Erythroblast (primary cell): ENCODE data around the gene UBE4B.
"Not testable (repeated sequence)": the region's sequence is repeated elsewhere in the genome, so short reads cannot be mapped to it uniquely, and the experiment has no call there.

Experiments used
- DNase-seq, 2 experiments: peaks; one replicate each; lab custom pipeline; 2025; lab: John Stamatoyannopoulos, UW
- GATA1 ChIP-seq: IDR thresholded peaks from 2 replicates; pipeline ENCODE4 v1.6.1; 2011; ENCODE audit warnings: low read depth, mild to moderate bottlenecking, control low read depth, low read length, moderate library complexity
- POLR2A ChIP-seq: IDR thresholded peaks from 2 replicates; pipeline ENCODE4 v1.6.1; 2011; ENCODE audit warnings: mild to moderate bottlenecking, low read length

UBE4B gene

GRCh38 chr1:10022656-10023055 is 10.1 kb upstream of the UBE4B start:
- TF ChIP-seq POLR2A (no peak), GATA1 (no peak)
- DNase-seq, result no peak

GRCh38 chr1:10025354-10025753 is 7.4 kb upstream of the UBE4B start:
- no peak for DNase-seq
- no peak for TF ChIP-seq GATA1
- TF ChIP-seq POLR2A, result no peak

GRCh38 chr1:10027027-10027426 is 5.7 kb upstream of the UBE4B start:
- TF ChIP-seq GATA1, result no peak
- no peak for TF ChIP-seq POLR2A

GRCh38 chr1:10028956-10029500 is 3.7 kb upstream of the UBE4B start:
- not testable (repeated sequence) for DNase-seq

More at GRCh38 chr1:10027027-10027426, 5.7 kb upstream of the UBE4B start:
- DNase-seq, result no peak

- TF ChIP-seq GATA1, result no peak
- no peak for TF ChIP-seq POLR2A
- no peak for DNase-seq
Measured at GRCh38 chr1:10031461-10031860, 1.3 kb upstream of the UBE4B start.

GRCh38 chr1:10033359-10033845 is 644 bp downstream of the UBE4B start:
- TF ChIP-seq GATA1 (no peak), POLR2A (peak; percentile 41)
- DNase-seq, result peak; percentile 77 to 85

- DNase-seq, result no peak
- TF ChIP-seq GATA1, result no peak
- no peak for TF ChIP-seq POLR2A
Measured at GRCh38 chr1:10042746-10043145, 10.0 kb downstream of the UBE4B start.

- DNase-seq, result peak; percentile 70 to 72
- TF ChIP-seq GATA1 (no peak), POLR2A (no peak)
Measured at GRCh38 chr1:10045480-10046355, 13.0 kb downstream of the UBE4B start.

GRCh38 chr1:10046356-10047085 is 13.8 kb downstream of the UBE4B start:
- DNase-seq, result no peak
- TF ChIP-seq GATA1 (no peak), POLR2A (no peak)

GRCh38 chr1:10048601-10049000 is 15.8 kb downstream of the UBE4B start:
- no peak for DNase-seq
- TF ChIP-seq POLR2A, result no peak
- TF ChIP-seq GATA1, result no peak

- no peak for DNase-seq
- TF ChIP-seq GATA1, result no peak
- TF ChIP-seq POLR2A, result no peak
Measured at GRCh38 chr1:10050611-10051010, 17.9 kb downstream of the UBE4B start.

- no peak for TF ChIP-seq POLR2A
- no peak for TF ChIP-seq GATA1
- no peak for DNase-seq
Measured at GRCh38 chr1:10051656-10052055, 18.9 kb downstream of the UBE4B start.

GRCh38 chr1:10052347-10052746 is 19.6 kb downstream of the UBE4B start:
- TF ChIP-seq POLR2A (no peak), GATA1 (no peak)
- DNase-seq, result no peak

- DNase-seq, result no peak
- TF ChIP-seq GATA1 (no peak), POLR2A (no peak)
Measured at GRCh38 chr1:10054465-10054864, 21.7 kb downstream of the UBE4B start.

- TF ChIP-seq GATA1 (no peak), POLR2A (no peak)
- DNase-seq, result no peak
Measured at GRCh38 chr1:10056599-10056987, 23.8 kb downstream of the UBE4B start.
